K562 (cell line): ENCODE results near the gene WDR18. TPM values are rescaled to one million over a fixed set of nuclear protein-coding genes. Genes with fewer than 3 reads are reported as not detected.

Experiments used
- ATF1 ChIP-seq, 2 experiments: fragments of 450-650 bp in 1 of 2; IDR thresholded peaks; 2 replicates each; pipeline ENCODE4 v1.6.1; 2016; ENCODE audit warnings: missing compliant biosample characterization in 1 of 2, missing genetic modification characterization in 1 of 2
- CBFA2T2 ChIP-seq: fragments of 450-650 bp; conservative IDR thresholded peaks from 2 replicates; pipeline ENCODE4 v1.6.1; 2017; ENCODE audit warnings: mild to moderate bottlenecking
- CBX1 ChIP-seq: sonication (generic); IDR thresholded peaks from 2 replicates; pipeline ENCODE4 v1.6.1; 2016; ENCODE audit warnings: antibody characterized with exemption, low read depth, mild to moderate bottlenecking
- CTBP1 ChIP-seq: fragments of 450-650 bp; IDR thresholded peaks from 2 replicates; pipeline ENCODE4 v1.6.1; 2016; ENCODE audit warnings: borderline replicate concordance
- ELF1 ChIP-seq: fragments of 200-800 bp; sonication (Bioruptor generic); IDR thresholded peaks from 2 replicates; pipeline ENCODE4 v1.6.1; 2016; ENCODE audit warnings: missing genetic modification characterization, missing compliant biosample characterization
- ELF2 ChIP-seq: fragments of 250-450 bp; sonication (Bioruptor Pico); IDR thresholded peaks from 2 replicates; pipeline ENCODE4 v1.5.0; 2021; ENCODE audit warnings: mild to moderate bottlenecking
- ETV1 ChIP-seq: fragments of 450-650 bp; conservative IDR thresholded peaks from 2 replicates; pipeline ENCODE4 v1.6.1; 2016; ENCODE audit warnings: missing genetic modification characterization, control low read depth, low read depth, missing compliant biosample characterization
- HCFC1 ChIP-seq: IDR thresholded peaks from 2 replicates; pipeline ENCODE4 v1.6.1; 2012; ENCODE audit warnings: low read depth, low read length, improper control_type of control experiment
- HMG20B ChIP-seq: fragments of 250-450 bp; sonication (Bioruptor Pico); IDR thresholded peaks from 2 replicates; pipeline ENCODE4 v1.5.0; 2021; ENCODE audit warnings: mild to moderate bottlenecking
- KLF6 ChIP-seq: fragments of 250-450 bp; sonication (Bioruptor Pico); IDR thresholded peaks from 2 replicates; pipeline ENCODE4 v1.4.0; 2020; ENCODE audit warnings: mild to moderate bottlenecking, moderate library complexity, borderline replicate concordance
- MAFF ChIP-seq: IDR thresholded peaks from 2 replicates; pipeline ENCODE4 v1.6.1; 2012; ENCODE audit warnings: low read length, improper control_type of control experiment
- MIER1 ChIP-seq: fragments of 450-650 bp; IDR thresholded peaks from 2 replicates; pipeline ENCODE4 v1.6.1; 2016; ENCODE audit warnings: antibody characterized with exemption, mild to moderate bottlenecking, low read depth
- RBM22 ChIP-seq: fragments of 200-400 bp; formaldehyde crosslinking; IDR thresholded peaks from 2 replicates; pipeline ENCODE4 v1.6.1; 2018; ENCODE audit warnings: low read length, low read depth; ENCODE audit not compliant: poor library complexity, severe bottlenecking
- SIX5 ChIP-seq, 2 experiments: IDR thresholded peaks; 2 replicates each; pipeline ENCODE4 v1.6.1; 2011; ENCODE audit warnings: low read length in 2 of 2, borderline replicate concordance in 1 of 2, low read depth in 1 of 2, mild to moderate bottlenecking in 1 of 2, moderate library complexity in 1 of 2; ENCODE audit not compliant: insufficient read depth in 1 of 2
- SP1 ChIP-seq: sonication (generic); formaldehyde crosslinking; IDR thresholded peaks from 2 replicates; pipeline ENCODE4 v1.8.1; 2022; ENCODE audit warnings: mild to moderate bottlenecking, missing genetic modification reagents
- SRSF9 ChIP-seq: fragments of 200-400 bp; formaldehyde crosslinking; IDR thresholded peaks from 2 replicates; pipeline ENCODE4 v1.6.1; 2017; ENCODE audit warnings: low read depth, low read length, borderline replicate concordance
- STAG1 ChIP-seq: sonication (generic); formaldehyde crosslinking; IDR thresholded peaks from 2 replicates; pipeline ENCODE4 v1.5.0; 2020; ENCODE audit warnings: missing genetic modification reagents, borderline replicate concordance
- STAT5A ChIP-seq: IDR thresholded peaks from 2 replicates; pipeline ENCODE4 v1.6.1; 2012; ENCODE audit warnings: low read length, inconsistent platforms, borderline replicate concordance
- TAF1 ChIP-seq: IDR thresholded peaks from 2 replicates; pipeline ENCODE4 v1.6.1; 2011; ENCODE audit warnings: mild to moderate bottlenecking, low read length, moderate library complexity; ENCODE audit not compliant: insufficient read depth, control insufficient read depth, severe bottlenecking; ENCODE audit errors: extremely low read depth
- TCFL5 ChIP-seq: fragments of 250-450 bp; sonication (Bioruptor Pico); conservative IDR thresholded peaks from 2 replicates; pipeline ENCODE4 v1.6.1; 2021; ENCODE audit warnings: mild to moderate bottlenecking, moderate library complexity, matching md5 sums
- TRIM24 ChIP-seq, 2 experiments: fragments of 450-650 bp; IDR thresholded peaks; 2 replicates each; pipeline ENCODE4 v1.6.1; 2016
- U2AF1 ChIP-seq: fragments of 200-400 bp; formaldehyde crosslinking; optimal IDR thresholded peaks from 2 replicates; pipeline ENCODE3; 2017; ENCODE audit warnings: mild to moderate bottlenecking, low read depth, low read length, moderate library complexity
- WHSC1 ChIP-seq: IDR thresholded peaks from one replicate; pipeline ENCODE4 v1.6.1; 2012; ENCODE audit warnings: low read length, control low read depth, inconsistent platforms
- ZNF274 ChIP-seq: IDR thresholded peaks from 2 replicates; pipeline ENCODE4 v1.6.1; 2011; ENCODE audit warnings: low read depth, mild to moderate bottlenecking, low read length, moderate library complexity, borderline replicate concordance
- ZNF699 ChIP-seq: fragments of 250-450 bp; sonication (Bioruptor Pico); IDR thresholded peaks from 2 replicates; pipeline ENCODE4 v1.8.0; 2021; ENCODE audit warnings: mild to moderate bottlenecking, moderate library complexity; ENCODE audit not compliant: insufficient replicate concordance
- ZNF780A ChIP-seq: fragments of 250-450 bp; sonication (Bioruptor Pico); IDR thresholded peaks from 2 replicates; pipeline ENCODE4 v1.5.0; 2021; ENCODE audit warnings: mild to moderate bottlenecking
- ZNF830 ChIP-seq: fragments of 250-450 bp; sonication (Bioruptor Pico); IDR thresholded peaks from 2 replicates; pipeline ENCODE4 v1.5.0; 2021; ENCODE audit warnings: mild to moderate bottlenecking
- polyA plus RNA-seq, 8 experiments: library from polyadenylated mRNA; depleted of rRNA in 4 of 8; stranded (reverse) in 5 of 8; unstranded in 3 of 8; fragments of >200 nt; fragmentation: Nextera tagmentation in 2 of 8; fragmentation: Illumina TruSeq in 1 of 8; extraction: Ambion mirVana in 2 of 8; extraction: Trizol in 1 of 8; gene quantifications; 2 replicates each; pipeline versions ENCODE4 v1.2.1 to v1.2.3, GENCODE V29; 2011 to 2014; ENCODE audit warnings: inconsistent platforms in 1 of 8, missing spikeins in 1 of 8
- total RNA-seq, 7 experiments: library from RNA; depleted of rRNA in 6 of 7; stranded (reverse); fragments of >200 nt in 6 of 7; fragmentation: Illumina TruSeq in 2 of 7; extraction: Trizol in 2 of 7; gene quantifications; 2 replicates each; pipeline versions ENCODE4 v1.2.1 to v1.2.3, GENCODE V29; 2011 to 2021; ENCODE audit warnings: low replicate concordance in 1 of 7
- TF ChIP-seq, protein P1 (sequence below): IDR thresholded peaks from 3 replicates; pipeline ENCODE4 v1.6.1; 2011; ENCODE audit warnings: borderline replicate concordance, mild to moderate bottlenecking, moderate library complexity; ENCODE audit not compliant: insufficient read length; ENCODE audit errors: extremely low read depth
- TF ChIP-seq, protein P2 (sequence below): fragments of 250-450 bp; sonication (Bioruptor Pico); IDR thresholded peaks from 2 replicates; pipeline ENCODE4 v1.8.0; 2022; ENCODE audit warnings: moderate library complexity, mild to moderate bottlenecking, inconsistent platforms

WDR18 gene
- total and polyA plus RNA-seq, 9 of the 15 experiments (the other 6 are each of a cell fraction or from before 2014, with no cell fraction given): 0.65 to 181 (median 30.1) TPM

DNA sequence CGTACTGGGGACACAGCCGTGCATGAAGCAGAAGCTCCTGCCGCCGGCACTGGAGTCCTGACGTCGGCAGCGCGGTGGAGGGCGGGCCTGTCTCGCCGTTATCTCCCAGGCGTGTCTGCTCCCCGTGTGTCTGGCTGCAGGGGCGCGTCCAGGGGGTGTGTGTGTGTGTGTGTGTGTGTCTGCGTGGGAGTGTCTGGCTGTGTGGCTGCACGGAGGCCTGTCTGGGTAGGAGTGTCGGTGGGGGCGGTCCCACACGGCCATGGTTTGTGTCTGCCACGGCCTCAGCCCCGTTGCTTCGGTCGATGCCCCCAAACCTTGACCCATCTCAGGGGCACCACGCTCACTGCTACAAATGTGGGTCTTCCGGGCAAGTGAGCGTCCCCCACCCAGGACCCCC is 40.0 kb upstream of the WDR18 start (continued):
- TF ChIP-seq HCFC1 (peak; percentile 25; the same call in 1 of the 2 replicates), ZNF780A (no peak), MAFF (no peak), ATF1 (CRISPR knock-in tag; IDR thresholded peaks at IDR 0.05) (no peak; the same call in 1 of the 2 replicates), ATF1 (tag; IDR thresholded peaks at IDR 0.05) (peak; percentile 94), ELF2 (CRISPR knock-in tag) (no peak), ZNF274 (0 out of 2 replicates have a peak, but pooled peaks have one; percentile 27), TAF1 (peak; percentile 19), CBFA2T2 (peak; percentile 91), ETV1 (tag) (no peak), STAT5A (peak; percentile 62; the same call in 1 of the 2 replicates), SIX5 (IDR thresholded peaks at IDR 0.05; ENCODE audit: borderline replicate concordance in 1 of 2, insufficient read depth in 1 of 2, low read depth in 1 of 2, low read length in 2 of 2) (no peak), CTBP1 (peak; percentile 84), ELF1 (tag) (no peak), SRSF9 (no peak), MIER1 (no peak), WHSC1 (no peak), ZNF830 (CRISPR knock-in tag) (no peak), ZNF699 (CRISPR knock-in tag) (no peak), SP1 (CRISPR knock-in tag) (peak; percentile 98), STAG1 (CRISPR knock-in tag) (no peak), CBX1 (peak; percentile 55; the same call in 1 of the 2 replicates), KLF6 (CRISPR knock-in tag) (no peak; the same call in 1 of the 2 replicates), RBM22 (peak; percentile 91), TRIM24 (IDR thresholded peaks at IDR 0.05) (peak; percentile 85 to 88), U2AF1 (no peak), HMG20B (CRISPR knock-in tag) (no peak), TCFL5 (CRISPR knock-in tag) (no peak)
- TF ChIP-seq, protein P1, sequence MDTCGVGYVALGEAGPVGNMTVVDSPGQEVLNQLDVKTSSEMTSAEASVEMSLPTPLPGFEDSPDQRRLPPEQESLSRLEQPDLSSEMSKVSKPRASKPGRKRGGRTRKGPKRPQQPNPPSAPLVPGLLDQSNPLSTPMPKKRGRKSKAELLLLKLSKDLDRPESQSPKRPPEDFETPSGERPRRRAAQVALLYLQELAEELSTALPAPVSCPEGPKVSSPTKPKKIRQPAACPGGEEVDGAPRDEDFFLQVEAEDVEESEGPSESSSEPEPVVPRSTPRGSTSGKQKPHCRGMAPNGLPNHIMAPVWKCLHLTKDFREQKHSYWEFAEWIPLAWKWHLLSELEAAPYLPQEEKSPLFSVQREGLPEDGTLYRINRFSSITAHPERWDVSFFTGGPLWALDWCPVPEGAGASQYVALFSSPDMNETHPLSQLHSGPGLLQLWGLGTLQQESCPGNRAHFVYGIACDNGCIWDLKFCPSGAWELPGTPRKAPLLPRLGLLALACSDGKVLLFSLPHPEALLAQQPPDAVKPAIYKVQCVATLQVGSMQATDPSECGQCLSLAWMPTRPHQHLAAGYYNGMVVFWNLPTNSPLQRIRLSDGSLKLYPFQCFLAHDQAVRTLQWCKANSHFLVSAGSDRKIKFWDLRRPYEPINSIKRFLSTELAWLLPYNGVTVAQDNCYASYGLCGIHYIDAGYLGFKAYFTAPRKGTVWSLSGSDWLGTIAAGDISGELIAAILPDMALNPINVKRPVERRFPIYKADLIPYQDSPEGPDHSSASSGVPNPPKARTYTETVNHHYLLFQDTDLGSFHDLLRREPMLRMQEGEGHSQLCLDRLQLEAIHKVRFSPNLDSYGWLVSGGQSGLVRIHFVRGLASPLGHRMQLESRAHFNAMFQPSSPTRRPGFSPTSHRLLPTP: no peak
- TF ChIP-seq, protein P2, sequence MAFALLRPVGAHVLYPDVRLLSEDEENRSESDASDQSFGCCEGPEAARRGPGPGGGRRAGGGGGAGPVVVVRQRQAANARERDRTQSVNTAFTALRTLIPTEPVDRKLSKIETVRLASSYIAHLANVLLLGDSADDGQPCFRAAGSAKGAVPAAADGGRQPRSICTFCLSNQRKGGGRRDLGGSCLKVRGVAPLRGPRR (CRISPR knock-in tag): no peak
